ENCODE data around the gene STAC3. TPM values are rescaled to one million over a fixed set of nuclear protein-coding genes. Genes with fewer than 3 reads are reported as not detected.
"Not testable (repeated sequence)": the region's sequence is repeated elsewhere in the genome, so short reads cannot be mapped to it uniquely, and the experiment has no call there.

The STAC3 gene
- total RNA-seq, 4 donors from 2014 or later, result 459 to 1,596 (median 855) TPM

DNA sequence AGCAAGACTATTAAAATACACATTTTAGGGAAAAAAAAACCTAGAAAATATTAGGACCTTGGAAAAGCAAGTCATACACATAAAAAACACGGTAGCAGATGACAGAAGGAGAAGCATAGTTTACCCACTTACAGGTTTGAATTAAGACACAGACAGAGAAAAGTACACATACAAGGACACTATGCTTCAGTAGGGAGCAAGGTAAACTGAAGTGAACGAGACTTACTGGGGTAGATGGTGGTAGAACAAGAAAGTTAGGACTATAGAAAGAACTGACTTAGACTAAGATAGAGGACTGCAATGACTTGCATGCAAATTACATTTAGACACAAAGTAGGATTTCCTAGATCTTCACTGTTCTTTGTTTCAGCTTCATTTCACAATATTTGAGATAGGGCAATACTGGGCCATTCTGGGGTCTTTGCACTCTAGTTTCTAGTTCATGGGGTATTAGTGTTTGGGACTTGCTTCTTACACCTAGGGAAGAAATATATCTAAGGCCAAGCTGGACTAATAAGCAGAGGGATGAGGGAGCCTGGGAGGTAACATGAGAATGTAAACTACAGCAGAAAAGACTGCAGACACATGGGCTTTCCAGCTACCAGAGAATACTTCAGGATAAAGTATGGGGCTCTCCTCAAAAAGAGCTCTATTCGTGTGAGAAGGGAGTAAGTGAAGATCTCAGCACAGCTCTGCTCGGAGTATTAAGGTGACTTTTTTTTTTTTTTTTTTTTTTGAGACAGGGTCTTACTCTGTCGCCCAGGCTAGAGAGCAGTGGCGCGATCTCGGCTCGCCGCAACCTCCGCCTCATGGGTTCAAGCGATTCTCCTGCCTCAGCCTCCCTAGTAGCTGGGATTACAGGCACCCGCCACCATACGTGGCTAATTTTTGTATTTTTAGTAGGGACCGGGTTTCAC lies 27.7 kb upstream of the STAC3 start:
- no peak for ATAC-seq
- no peak overlapping the region for H3K27ac ChIP-seq
- peaks cover 0 to 52% of the 10 kb centered on the region in 2 donors for H3K36me3 ChIP-seq
- H3K27me3 ChIP-seq, result no peaks in the 10 kb centered on the region
- intact Hi-C loops (cut with DNase I; ENCODE audit: low total_unique reads), result no loop called here
- in situ Hi-C loops (cut with MboI; ENCODE audit: low sequenced_read_pairs in 4 of 4), result no loop called here
- no peak for TF ChIP-seq CTCF (IDR thresholded peaks at IDR 0.05 in 4 of 5, conservative IDR thresholded peaks at IDR 0.05 in 1 of 5)
- no peak for TF ChIP-seq POLR2A (IDR thresholded peaks at IDR 0.05)
- no peaks in the 10 kb centered on the region for H3K9me3 ChIP-seq
- H3K4me1 ChIP-seq, result no peaks in the 10 kb centered on the region
- no peak for DNase-seq
- H3K4me3 ChIP-seq, result no peak overlapping the region

GRCh38 chr12:57276935-57277563 lies 26.1 kb upstream of the STAC3 start:
- peaks cover 9 to 12% of the 10 kb centered on the region in 2 donors for H3K4me1 ChIP-seq
- in situ Hi-C loops (cut with MboI; ENCODE audit: low sequenced_read_pairs in 4 of 4) (no loop called here), intact Hi-C loops (cut with DNase I; ENCODE audit: low total_unique reads) (loop anchor here (2.0 kb wide), 1 partner anchor 64 kb away; no protein-coding TSS in a partner anchor)
- ATAC-seq (no peak), DNase-seq (no peak)
- TF ChIP-seq POLR2A (IDR thresholded peaks at IDR 0.05), result no peak
- TF ChIP-seq CTCF (IDR thresholded peaks at IDR 0.05 in 4 of 5, conservative IDR thresholded peaks at IDR 0.05 in 1 of 5), result peak in 4 of 5 experiments; percentile 20 to 62 (median 44)
- H3K4me3 ChIP-seq, result no peak overlapping the region
- H3K27me3 ChIP-seq, result no peaks in the 10 kb centered on the region
- peaks cover 0 to 35% of the 10 kb centered on the region in 2 donors for H3K36me3 ChIP-seq
- no peak overlapping the region for H3K27ac ChIP-seq
- no peaks in the 10 kb centered on the region for H3K9me3 ChIP-seq

DNA sequence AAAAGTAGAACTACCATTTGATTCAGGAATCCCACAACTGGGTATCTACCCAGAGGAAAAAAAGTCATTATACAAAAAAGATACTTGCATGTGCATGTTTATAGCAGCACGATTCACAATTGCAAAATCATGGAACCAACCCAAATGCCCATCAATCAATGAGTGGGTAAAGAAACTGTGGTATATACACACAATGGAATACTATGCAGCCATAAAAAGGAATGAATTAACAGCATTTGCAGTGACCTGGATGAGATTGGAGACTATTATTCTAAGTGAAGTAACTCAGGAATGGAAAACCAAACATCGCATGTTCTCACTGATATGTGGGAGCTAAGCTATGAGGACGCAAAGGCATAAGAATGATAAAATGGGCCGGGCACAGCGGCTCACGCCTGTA lies 25.2 kb upstream of the STAC3 start:
- ATAC-seq; DNase-seq; H3K4me3 ChIP-seq; H3K9me3 ChIP-seq; in situ Hi-C loops (cut with MboI; ENCODE audit: low sequenced_read_pairs in 4 of 4); H3K27ac ChIP-seq; H3K27me3 ChIP-seq: not testable (repeated sequence)
- peaks cover 9 to 12% of the 10 kb centered on the region in 2 donors for H3K4me1 ChIP-seq
- peaks cover 0 to 29% of the 10 kb centered on the region in 2 donors for H3K36me3 ChIP-seq
- intact Hi-C loops (cut with DNase I; ENCODE audit: low total_unique reads), result loop anchor here (2.0 kb wide), 1 partner anchor 63 kb away; no protein-coding TSS in a partner anchor

DNA sequence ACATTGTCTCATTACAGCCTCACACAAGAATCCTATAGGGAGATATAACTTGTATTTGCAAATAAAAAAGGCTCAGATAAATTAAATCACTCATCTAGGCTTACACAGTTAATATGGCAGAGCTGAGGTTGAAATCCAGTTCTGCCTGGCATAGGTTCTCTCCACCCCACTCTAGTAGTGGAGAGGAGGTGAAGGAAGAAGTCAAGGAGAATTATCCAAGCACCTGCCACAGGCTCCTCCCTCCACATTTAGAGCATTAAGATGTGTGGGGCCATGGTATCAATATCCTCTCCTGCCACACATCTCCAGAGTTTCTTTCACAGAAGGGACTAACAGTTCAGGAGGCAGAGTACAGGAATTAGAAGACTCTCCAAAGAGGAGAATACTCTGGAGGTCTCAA lies 22.5 kb upstream of the STAC3 start:
- Histone ChIP-seq H3K27ac (peak overlapping the region in 2 of 4 donors; percentile 21 to 61), H3K27me3 (no peaks in the 10 kb centered on the region), H3K4me3 (no peak overlapping the region), H3K9me3 (no peaks in the 10 kb centered on the region), H3K4me1 (peaks cover 9 to 12% of the 10 kb centered on the region in 2 donors), H3K36me3 (peaks cover 0 to 16% of the 10 kb centered on the region in 2 donors)
- intact Hi-C loops (cut with DNase I; ENCODE audit: low total_unique reads), result no loop called here
- ATAC-seq (no peak), DNase-seq (no peak)
- TF ChIP-seq CTCF (IDR thresholded peaks at IDR 0.05 in 4 of 5, conservative IDR thresholded peaks at IDR 0.05 in 1 of 5), result no peak
- TF ChIP-seq POLR2A (IDR thresholded peaks at IDR 0.05), result no peak
- in situ Hi-C loops (cut with MboI; ENCODE audit: low sequenced_read_pairs in 4 of 4), result loop anchor here in 1 of 4 donors (25.0 kb wide), 1 partner anchor 164 kb away; the partner anchor contains the start of genes INHBC and R3HDM2
